C1 segment of cervical spinal cord (tissue), 14 donors: Measurements from ENCODE around the gene PTPRB.
"Not testable (repeated sequence)": the region's sequence is repeated elsewhere in the genome, so short reads cannot be mapped to it uniquely, and the experiment has no call there.

Source experiments
- DNase-seq, 14 donors: peaks; one replicate each; lab custom pipeline; 2025; lab: John Stamatoyannopoulos, UW

PTPRB gene

GRCh38 chr12:70540996-70541395, 96.2 kb downstream of the PTPRB start:
- no peak for DNase-seq

GRCh38 chr12:70536650-70537049, 100.6 kb downstream of the PTPRB start:
- peak in 1 of 14 donors; percentile 4 for DNase-seq

GRCh38 chr12:70535896-70536374, 101.3 kb downstream of the PTPRB start:
- DNase-seq: peak in 10 of 14 donors; percentile 11 to 93 (median 64)

- no peak for DNase-seq
Measured at GRCh38 chr12:70534466-70534865, 102.8 kb downstream of the PTPRB start.

DNA sequence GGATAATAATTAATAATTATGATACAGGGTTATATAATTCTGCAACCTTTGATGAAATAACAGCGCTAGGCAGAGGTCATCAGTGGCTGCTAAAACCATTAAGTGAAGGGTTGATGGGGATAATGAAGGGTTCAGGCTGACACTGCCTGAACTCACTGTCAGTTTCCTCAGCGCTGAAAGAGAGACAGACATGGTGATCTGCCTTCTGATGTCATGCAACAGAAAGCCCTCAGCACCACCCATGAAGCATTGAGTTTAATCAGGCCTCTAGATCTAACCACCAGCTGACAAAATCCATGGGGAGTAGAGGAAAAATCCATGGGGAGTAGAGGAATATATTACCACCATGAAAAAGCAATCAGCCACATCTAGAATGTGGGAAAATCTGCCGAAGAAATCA, 107.6 kb downstream of the PTPRB start:
- DNase-seq: no peak

DNA sequence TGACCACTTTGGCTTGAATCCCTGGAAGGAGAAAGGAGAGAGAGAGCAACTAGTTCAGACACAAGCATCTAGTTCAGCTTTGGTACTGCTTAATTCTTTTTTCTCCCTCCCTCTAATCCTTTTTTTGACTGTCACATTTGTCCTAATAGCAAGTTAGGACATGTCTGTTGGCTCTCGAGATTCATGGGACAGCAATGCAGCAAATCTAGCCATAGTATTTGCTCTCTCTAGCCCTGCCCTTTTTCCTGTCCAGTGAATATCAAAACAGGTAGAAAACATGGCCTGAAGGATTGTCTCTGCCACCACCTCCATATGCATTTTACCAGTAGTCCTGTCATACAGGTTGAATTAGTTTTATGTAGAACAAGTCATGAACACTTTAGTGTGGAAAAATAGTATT, 116.4 kb downstream of the PTPRB start:
- DNase-seq: no peak

- no peak for DNase-seq
Measured at GRCh38 chr12:70513426-70513825, 123.8 kb downstream of the PTPRB start.

DNA sequence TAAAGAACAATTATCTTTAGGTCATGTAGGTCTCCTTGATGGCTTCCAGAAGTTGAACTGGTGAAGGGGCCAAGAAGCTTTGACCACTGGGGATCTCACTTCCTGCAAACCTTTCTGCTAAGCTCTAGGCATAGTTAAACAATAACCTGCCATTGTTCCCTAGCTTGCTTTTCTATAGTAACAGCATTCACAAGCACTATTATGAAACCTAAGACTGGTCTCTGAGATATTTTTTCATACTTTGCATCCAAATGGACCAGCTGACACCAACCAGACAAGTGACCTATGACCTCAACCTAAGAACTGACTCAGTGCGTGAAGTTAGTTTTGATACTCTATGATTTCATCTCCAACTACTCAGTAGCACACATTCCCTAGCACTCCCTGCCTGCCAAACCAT, 129.1 kb downstream of the PTPRB start:
- DNase-seq: no peak

DNA sequence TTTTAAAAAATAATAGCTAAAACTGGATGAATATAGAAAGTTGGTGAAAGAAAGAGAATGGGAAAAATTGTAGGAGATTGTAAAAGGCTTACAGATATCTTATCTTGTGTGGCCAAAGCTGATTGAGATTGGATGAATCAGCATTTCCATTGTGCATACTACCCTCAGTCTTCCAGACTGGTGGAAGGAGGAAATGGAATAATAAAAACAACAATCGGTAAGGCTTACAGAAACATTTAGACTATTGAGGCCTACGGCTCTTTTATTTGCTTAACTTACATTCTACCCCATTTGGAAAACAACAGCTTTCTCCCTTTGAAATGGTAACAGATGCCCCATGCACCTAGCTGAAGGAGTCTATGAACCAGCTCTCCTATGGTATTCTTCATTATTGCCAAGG, 129.8 kb downstream of the PTPRB start:
- no peak for DNase-seq

- DNase-seq: no peak
Measured at GRCh38 chr12:70497508-70497907, 139.7 kb downstream of the PTPRB start.

DNA sequence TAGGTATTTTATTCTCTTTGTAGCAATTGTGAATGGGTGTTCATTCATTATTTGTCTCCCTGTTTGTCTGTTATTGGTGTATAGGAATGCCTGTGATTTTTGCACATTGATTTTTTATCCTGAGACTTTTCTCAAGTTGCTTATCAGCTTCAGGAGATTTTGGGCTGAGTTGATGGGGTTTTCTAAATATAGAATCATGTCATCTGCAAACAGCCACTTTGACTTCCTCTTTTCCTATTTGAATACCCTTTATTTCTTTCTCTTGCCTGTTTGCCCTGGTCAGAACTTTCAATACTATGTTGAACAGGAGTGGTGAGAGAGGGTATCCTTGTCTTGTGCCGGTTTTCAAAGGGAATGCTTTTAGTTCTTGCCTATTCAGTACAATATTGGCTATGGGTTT, 144.3 kb downstream of the PTPRB start:
- not testable (repeated sequence) for DNase-seq

GRCh38 chr12:70490928-70491327, 146.3 kb downstream of the PTPRB start:
- not testable (repeated sequence) for DNase-seq

DNA sequence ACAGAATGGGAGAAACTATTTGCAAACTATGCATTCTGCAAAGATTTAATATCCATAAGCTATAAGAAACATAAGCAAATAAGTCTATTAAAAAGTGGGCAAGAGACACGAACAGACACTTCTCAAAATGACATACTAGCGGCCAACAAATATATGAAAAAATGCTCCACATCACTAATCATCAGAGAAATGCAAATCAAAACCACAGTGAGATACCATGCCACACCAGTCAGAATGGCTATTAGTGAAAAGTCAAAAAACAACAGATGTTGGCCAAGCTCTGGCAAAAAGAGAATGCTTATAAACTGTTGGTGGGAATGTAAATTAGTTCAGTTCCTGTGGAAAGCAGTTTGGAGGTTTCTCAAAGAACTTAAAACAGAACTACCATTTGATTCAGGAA, 149.8 kb downstream of the PTPRB start:
- DNase-seq: no peak

- DNase-seq: no peak
Measured at GRCh38 chr12:70486588-70486987, 150.6 kb downstream of the PTPRB start.

DNA sequence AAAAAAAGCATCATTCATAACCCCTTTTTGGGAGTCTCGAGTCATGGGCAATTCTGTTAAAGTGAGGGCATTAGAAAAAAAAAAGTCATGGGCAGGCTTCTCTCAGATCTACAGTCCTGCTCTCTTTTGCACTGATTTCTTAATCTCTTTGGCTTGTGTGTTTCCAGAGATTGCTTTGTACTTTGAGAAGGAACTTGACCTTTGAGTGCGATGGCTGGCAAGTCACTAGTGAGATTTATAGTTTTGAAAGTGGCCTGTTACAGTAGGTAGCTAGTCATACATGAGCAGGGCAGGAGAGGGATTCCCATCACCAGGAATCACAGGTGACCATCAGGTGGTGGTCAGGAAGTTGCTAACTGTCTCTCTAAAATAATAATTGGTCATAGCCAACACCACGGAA, 151.5 kb downstream of the PTPRB start:
- no peak for DNase-seq

DNA sequence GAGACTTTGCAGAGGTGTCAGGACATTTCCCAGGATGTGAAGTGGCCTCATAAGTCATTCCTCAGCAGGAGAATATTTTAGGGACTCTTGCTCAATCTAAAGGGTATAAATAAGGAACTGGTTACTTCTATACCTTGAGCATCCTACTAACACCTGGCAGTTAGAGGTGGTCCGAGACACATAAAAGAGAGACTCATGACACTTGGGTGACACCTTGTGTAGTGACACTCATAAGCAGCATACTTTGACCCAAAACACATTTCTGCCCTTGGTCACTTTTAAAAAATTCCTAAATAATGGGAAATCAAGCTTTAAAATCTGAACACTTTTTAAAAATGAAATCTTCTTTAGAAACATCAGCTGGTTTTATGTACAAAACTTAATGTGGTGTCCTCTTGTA, 152.8 kb downstream of the PTPRB start:
- DNase-seq: no peak

GRCh38 chr12:70482764-70483163, 154.5 kb downstream of the PTPRB start:
- DNase-seq: no peak

DNA sequence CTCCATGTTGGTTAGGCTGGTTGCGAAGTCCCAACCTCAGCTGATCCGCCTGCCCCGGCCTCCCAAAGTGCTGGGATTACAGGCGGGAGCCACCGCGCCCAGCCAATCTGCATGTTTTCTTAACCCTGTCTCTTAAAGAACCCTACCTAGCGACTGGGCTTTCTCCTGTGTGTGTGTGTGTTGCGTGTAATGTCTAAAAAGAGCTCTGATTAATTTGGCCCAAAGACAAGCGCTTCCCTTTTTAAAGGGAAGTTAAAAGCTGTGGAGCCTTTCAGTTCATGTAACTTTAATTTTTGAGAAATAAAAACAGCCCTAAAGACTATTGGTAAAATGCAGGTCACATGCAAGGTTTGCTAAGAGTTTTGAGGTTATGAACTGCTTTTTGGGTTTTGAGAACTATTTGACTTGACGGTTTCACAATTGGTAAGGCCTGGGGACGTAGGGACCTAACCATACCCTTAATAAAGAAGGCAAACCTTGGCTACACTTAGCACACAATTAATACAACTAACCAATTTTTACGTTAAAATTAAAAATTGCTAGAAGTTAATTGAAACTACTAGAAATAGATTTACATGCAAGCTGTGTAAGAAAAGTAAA, 167.9 kb downstream of the PTPRB start:
- no peak for DNase-seq

DNA sequence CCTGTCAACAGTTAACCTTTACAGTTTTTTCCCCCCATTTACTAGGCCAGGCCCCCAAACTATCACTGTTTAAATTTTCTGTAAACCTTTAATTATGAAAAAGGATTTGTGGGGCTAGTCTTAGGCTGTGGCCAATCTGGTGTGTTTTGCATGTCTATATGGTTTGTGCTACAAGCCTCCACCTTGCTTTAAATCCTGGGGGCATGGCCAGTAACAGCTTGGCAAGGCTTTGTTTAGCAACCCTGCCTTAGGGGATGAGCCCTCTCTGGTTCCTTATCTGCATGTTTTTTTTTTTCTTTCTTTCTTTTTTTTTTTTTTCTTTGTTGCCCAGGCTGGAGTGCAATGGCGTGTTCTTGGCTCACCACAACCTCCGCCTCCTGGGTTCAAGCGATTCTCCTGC, 168.5 kb downstream of the PTPRB start:
- no peak for DNase-seq

DNA sequence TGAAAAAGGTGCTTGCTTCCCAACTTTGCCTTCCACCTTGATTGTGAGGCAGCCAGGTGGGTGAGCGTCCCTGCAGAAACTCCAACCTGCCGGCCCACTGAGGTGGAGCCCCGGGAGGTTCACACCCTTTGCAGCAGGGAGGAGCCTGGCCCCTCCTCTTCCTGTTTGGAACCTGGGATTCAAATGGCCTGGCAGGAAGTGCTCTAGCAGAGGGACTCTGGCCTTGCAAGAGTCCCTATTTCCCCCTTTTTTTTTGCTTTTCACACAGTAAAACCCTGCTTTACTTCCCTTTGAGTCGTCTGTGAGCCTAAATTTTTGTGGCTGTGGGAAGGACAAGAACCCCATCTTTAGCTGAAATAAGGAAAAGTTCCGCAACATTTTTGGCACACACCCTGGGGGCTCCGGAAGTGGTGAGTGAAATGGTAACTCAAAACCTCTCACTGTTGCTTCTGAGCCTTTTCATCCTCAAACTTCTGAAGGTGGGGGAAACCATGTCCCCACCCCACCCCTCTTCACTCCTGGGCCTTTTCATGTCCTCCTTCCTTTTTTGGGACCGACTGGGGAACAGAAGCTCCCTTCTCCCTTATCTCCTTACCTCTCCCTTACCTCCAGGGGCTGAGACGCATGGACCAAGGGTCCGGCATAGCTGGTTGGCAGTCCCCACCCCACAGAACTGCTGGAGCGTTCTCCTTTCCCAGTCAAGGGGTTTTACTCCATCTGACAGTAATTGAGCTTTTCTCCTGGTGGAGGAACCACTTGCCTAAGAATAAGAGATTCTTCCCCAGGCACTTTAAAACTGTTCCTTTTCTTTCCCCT, 169.1 kb downstream of the PTPRB start:
- no peak for DNase-seq

DNA sequence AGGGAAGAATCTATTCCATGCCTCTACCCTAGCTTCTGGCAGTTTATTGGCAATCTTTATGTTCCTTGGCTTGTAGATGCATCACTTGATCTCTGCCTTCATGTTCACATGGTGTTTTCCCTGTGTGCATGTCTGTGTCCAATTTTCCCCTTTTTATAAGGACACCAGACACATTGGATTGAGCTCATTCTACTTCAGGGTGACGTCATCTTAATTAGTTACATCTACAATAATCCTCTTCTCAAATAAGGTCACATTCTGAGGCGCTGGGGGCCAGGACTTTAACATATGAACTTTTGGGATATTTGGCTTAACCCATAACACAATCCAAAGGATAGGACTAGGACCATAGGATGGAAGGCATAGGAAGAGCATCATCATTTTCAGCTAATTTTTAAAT, 169.8 kb downstream of the PTPRB start:
- DNase-seq: no peak

DNA sequence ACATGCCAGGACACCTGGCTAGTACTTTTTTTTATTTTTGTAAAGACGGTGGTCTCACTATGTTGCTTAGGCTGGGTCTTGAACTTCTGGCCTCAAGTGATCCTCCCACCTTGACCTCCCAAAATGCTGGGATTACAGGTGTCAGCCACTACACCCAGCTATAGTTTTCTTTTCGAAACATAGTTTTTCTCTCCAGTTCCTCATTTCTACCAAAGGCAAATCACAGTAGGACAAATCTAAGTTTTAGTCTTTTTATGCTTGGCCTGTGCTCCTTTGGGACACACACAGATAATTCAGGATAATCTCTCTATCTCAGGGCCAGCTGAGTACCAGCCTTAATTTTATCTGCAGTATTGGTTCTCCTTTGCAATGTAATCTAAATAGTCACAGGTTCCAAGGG, 170.5 kb downstream of the PTPRB start:
- no peak for DNase-seq
